Erythroblast (primary cell): ENCODE measurements around the gene SLC35F1.

Experiments
- DNase-seq, 2 experiments: peaks; one replicate each; lab custom pipeline; 2025; lab: John Stamatoyannopoulos, UW
- GATA1 ChIP-seq: IDR thresholded peaks from 2 replicates; pipeline ENCODE4 v1.6.1; 2011; ENCODE audit warnings: low read depth, mild to moderate bottlenecking, control low read depth, low read length, moderate library complexity
- POLR2A ChIP-seq: IDR thresholded peaks from 2 replicates; pipeline ENCODE4 v1.6.1; 2011; ENCODE audit warnings: mild to moderate bottlenecking, low read length

SLC35F1 gene

GRCh38 chr6:118092086-118092485, 185.0 kb downstream of the SLC35F1 start:
- no peak for DNase-seq
- TF ChIP-seq POLR2A: no peak
- no peak for TF ChIP-seq GATA1

- DNase-seq: no peak
- no peak for TF ChIP-seq GATA1
- no peak for TF ChIP-seq POLR2A
These were observed 190.5 kb downstream of the SLC35F1 start for GRCh38 chr6:118097576-118097975.

- TF ChIP-seq GATA1: no peak
- TF ChIP-seq POLR2A: no peak
- DNase-seq: no peak
These were observed 193.7 kb downstream of the SLC35F1 start for GRCh38 chr6:118100717-118101116.

- no peak for DNase-seq
- TF ChIP-seq GATA1 (no peak), POLR2A (no peak)
These were observed 194.2 kb downstream of the SLC35F1 start for GRCh38 chr6:118101220-118101619.

GRCh38 chr6:118101831-118102345, 194.8 kb downstream of the SLC35F1 start:
- TF ChIP-seq GATA1 (no peak), POLR2A (no peak)
- no peak for DNase-seq

GRCh38 chr6:118102401-118102800, 195.3 kb downstream of the SLC35F1 start:
- TF ChIP-seq POLR2A (no peak), GATA1 (no peak)
- no peak for DNase-seq

- TF ChIP-seq GATA1 (no peak), POLR2A (no peak)
- DNase-seq: no peak
These were observed 196.5 kb downstream of the SLC35F1 start for GRCh38 chr6:118103381-118104146.

GRCh38 chr6:118122161-118122725, 215.2 kb downstream of the SLC35F1 start:
- no peak for TF ChIP-seq GATA1
- TF ChIP-seq POLR2A: no peak
- no peak for DNase-seq

GRCh38 chr6:118122801-118123200, 215.7 kb downstream of the SLC35F1 start:
- TF ChIP-seq POLR2A: no peak
- TF ChIP-seq GATA1: no peak
- DNase-seq: no peak

GRCh38 chr6:118123503-118124037, 216.5 kb downstream of the SLC35F1 start:
- TF ChIP-seq GATA1 (no peak), POLR2A (no peak)
- no peak for DNase-seq

- no peak for TF ChIP-seq GATA1
- no peak for DNase-seq
These were observed 217.8 kb downstream of the SLC35F1 start for GRCh38 chr6:118124851-118125250.

- TF ChIP-seq POLR2A: no peak
- TF ChIP-seq GATA1: no peak
- DNase-seq: no peak
These were observed 221.7 kb downstream of the SLC35F1 start for GRCh38 chr6:118128755-118129154.

GRCh38 chr6:118134206-118134605, 227.1 kb downstream of the SLC35F1 start:
- no peak for TF ChIP-seq POLR2A
- TF ChIP-seq GATA1: no peak
- no peak for DNase-seq

- TF ChIP-seq GATA1: no peak
- no peak for DNase-seq
These were observed 227.7 kb downstream of the SLC35F1 start for GRCh38 chr6:118134736-118135135.

GRCh38 chr6:118135371-118135770, 228.3 kb downstream of the SLC35F1 start:
- no peak for DNase-seq
- TF ChIP-seq GATA1: no peak
- no peak for TF ChIP-seq POLR2A
